Endothelial cell of umbilical vein (primary cell): ENCODE results near the gene AGFG1. TPM values are rescaled to one million over a fixed set of nuclear protein-coding genes. Genes with fewer than 3 reads are reported as not detected.
A peak's percentile ranks its signal among the peaks of the same experiment; 100 is the strongest.

ENCODE experiments used
- BruUV-seq: library from RNA; stranded (reverse); fragments of 400-500 nt; replicated peaks from 2 replicates; lab custom pipeline; 2021; lab: Mats Ljungman, UMichigan
- CTCF ChIA-PET: fragments of 300-600, 350-600 bp; sonication (Branson Sonifier 250); formaldehyde crosslinking; loops from one replicate; lab custom pipeline; 2021; ENCODE audit warnings: antibody characterized with exemption, inconsistent platforms; lab: Charles Lee
- POLR2A ChIA-PET: fragments of 300-600, 350-600 bp; sonication (Branson Sonifier 250); formaldehyde crosslinking; loops from one replicate; lab custom pipeline; 2021; ENCODE audit warnings: antibody characterized with exemption, inconsistent platforms; lab: Charles Lee
- DNase-seq: peaks from one replicate; pipeline ENCODE4 v3.0.0-alpha.2; 2011; ENCODE audit warnings: low read depth, low spot score
- FAIRE-seq: peaks from 2 replicates; lab custom pipeline; 2011; peaks lifted over from hg19 to GRCh38; lab: Jason Lieb, UNC
- H2AFZ ChIP-seq: 2 replicates; pipeline ENCODE4 v1.6.0; 2012; ENCODE audit warnings: low read depth, low read length, control low read depth, inconsistent platforms
- H3K27ac ChIP-seq: 2 replicates; pipeline ENCODE4 v1.5.1; 2011; ENCODE audit warnings: low read depth, mild to moderate bottlenecking, control low read depth, low read length, moderate library complexity; ENCODE audit not compliant: insufficient read depth
- H3K27me3 ChIP-seq, 2 experiments: 2 replicates each; pipeline versions ENCODE4 v1.6.0 to v1.6.1; 2011; ENCODE audit warnings: low read length in 2 of 2, mixed read lengths in 1 of 2; ENCODE audit not compliant: control insufficient read depth in 2 of 2, insufficient read depth in 2 of 2
- H3K36me3 ChIP-seq, 2 experiments: 2 replicates in 1 of 2; 3 replicates in 1 of 2; pipeline ENCODE4 v1.5.1; 2011; ENCODE audit warnings: low read length in 2 of 2, mild to moderate bottlenecking in 1 of 2, moderate library complexity in 1 of 2; ENCODE audit not compliant: control insufficient read depth in 2 of 2, insufficient read depth in 2 of 2; ENCODE audit errors: extremely low read depth in 1 of 2
- H3K4me1 ChIP-seq: 3 replicates; pipeline ENCODE4 v1.5.1; 2011; ENCODE audit warnings: mild to moderate bottlenecking, low read length; ENCODE audit not compliant: control insufficient read depth, insufficient read depth; ENCODE audit errors: extremely low read depth
- H3K4me2 ChIP-seq: 2 replicates; pipeline ENCODE4 v1.6.1; 2011; ENCODE audit warnings: low read length, control low read depth, mixed read lengths; ENCODE audit not compliant: insufficient read depth
- H3K4me3 ChIP-seq, 3 experiments: fragments of 200-600 bp in 1 of 3; sonication (generic), shearing (Covaris generic) in 1 of 3; replicated peaks in 1 of 3; 2 replicates each; pipeline ENCODE4 v1.5.1; 2011 to 2016; ENCODE audit warnings: control low read depth in 3 of 3, low read length in 3 of 3, mild to moderate bottlenecking in 2 of 3, inconsistent platforms in 1 of 3, low read depth in 1 of 3, moderate library complexity in 1 of 3; ENCODE audit not compliant: insufficient read depth in 1 of 3
- H3K79me2 ChIP-seq: 2 replicates; pipeline ENCODE4 v1.6.0; 2012; ENCODE audit warnings: low read length, inconsistent platforms; ENCODE audit not compliant: control insufficient read depth, insufficient read depth
- H3K9ac ChIP-seq: replicated peaks from 2 replicates; pipeline ENCODE3; 2011; ENCODE audit warnings: low read length, control low read depth; ENCODE audit not compliant: insufficient read depth; ENCODE audit errors: extremely low read depth
- H3K9me1 ChIP-seq: replicated peaks from 3 replicates; pipeline ENCODE4 v1.6.0; 2011; ENCODE audit warnings: mild to moderate bottlenecking, low read length; ENCODE audit not compliant: control insufficient read depth, insufficient read depth; ENCODE audit errors: extremely low read depth
- H3K9me3 ChIP-seq: replicated peaks from 2 replicates; pipeline ENCODE4 v1.5.1; 2012; ENCODE audit warnings: low read length, inconsistent platforms; ENCODE audit not compliant: control insufficient read depth, insufficient read depth
- H4K20me1 ChIP-seq: replicated peaks from 2 replicates; pipeline ENCODE3; 2011; ENCODE audit warnings: mild to moderate bottlenecking, low read length; ENCODE audit not compliant: control insufficient read depth, insufficient read depth; ENCODE audit errors: extremely low read depth
- CTCF ChIP-seq, 2 donors: IDR thresholded peaks; 1 replicate in 1 of 2; 2 replicates in 1 of 2; pipeline ENCODE4 v1.5.1; 2011; ENCODE audit warnings: low read length in 2 of 2, mild to moderate bottlenecking in 2 of 2, moderate library complexity in 2 of 2, control low read depth in 1 of 2, inconsistent platforms in 1 of 2, low read depth in 1 of 2; ENCODE audit not compliant: insufficient read depth in 1 of 2; ENCODE audit errors: extremely low read depth in 1 of 2
- EZH2 ChIP-seq: IDR thresholded peaks from 2 replicates; pipeline ENCODE4 v1.6.1; 2012; ENCODE audit warnings: borderline replicate concordance, low read depth, mild to moderate bottlenecking, moderate library complexity, low read length, inconsistent platforms; ENCODE audit not compliant: severe bottlenecking
- FOS ChIP-seq: IDR thresholded peaks from 2 replicates; pipeline ENCODE4 v1.6.1; 2011; ENCODE audit warnings: mild to moderate bottlenecking, low read length, moderate library complexity, borderline replicate concordance; ENCODE audit not compliant: insufficient read depth
- GATA2 ChIP-seq: IDR thresholded peaks from 2 replicates; pipeline ENCODE4 v1.7.0; 2011; ENCODE audit warnings: low read depth, mild to moderate bottlenecking, moderate library complexity, mixed read lengths, low read length; ENCODE audit not compliant: insufficient read length, insufficient read depth
- JUN ChIP-seq: IDR thresholded peaks from 2 replicates; pipeline ENCODE4 v1.6.1; 2011; ENCODE audit warnings: borderline replicate concordance, low read depth; ENCODE audit not compliant: insufficient read length, insufficient read depth
- POLR2A ChIP-seq: IDR thresholded peaks from 2 replicates; pipeline ENCODE4 v1.6.1; 2012; ENCODE audit warnings: low read depth, mild to moderate bottlenecking, control low read depth, low read length
- POLR2AphosphoS5 ChIP-seq: IDR thresholded peaks from 2 replicates; pipeline ENCODE4 v1.6.1; 2012; ENCODE audit warnings: low read depth, mild to moderate bottlenecking, control low read depth, low read length, moderate library complexity; ENCODE audit not compliant: insufficient read depth
- dilution Hi-C: fragments of 300-500 bp; cut with MboI; formaldehyde crosslinking; loops from one replicate; pipeline ENCODE4 v1.15.0; 2019; ENCODE audit warnings: low sequenced_read_pairs; ENCODE audit not compliant: extremely low pct_ligation_motif_present
- intact Hi-C: fragments of 100-400 bp; cut with micrococcal nuclease; formaldehyde crosslinking; loops from one replicate; pipeline ENCODE4 v1.10.0; 2022
- polyA plus RNA-seq, 4 experiments: library from polyadenylated mRNA; depleted of rRNA in 3 of 4; stranded (reverse) in 3 of 4; unstranded in 1 of 4; fragments of >200 nt; gene quantifications; 2 replicates each; pipeline versions ENCODE4 v1.2.1 to v1.2.3, GENCODE V29; 2011 to 2012; ENCODE audit warnings: missing spikeins in 1 of 4
- total RNA-seq: library from RNA; stranded (reverse); gene quantifications from 2 replicates; pipeline ENCODE4 v1.2.3, GENCODE V29; 2021
- TF ChIP-seq, protein P1 (sequence below): IDR thresholded peaks from 2 replicates; pipeline ENCODE4 v1.6.1; 2011; ENCODE audit not compliant: insufficient read depth, insufficient read length

Gene AGFG1
- total and polyA plus RNA-seq, 2 donors (not counting 3 experiments of a cell fraction or from before 2014, with no cell fraction given), result 87.9 to 106 TPM

GRCh38 chr2:227473122-227473461, 1.1 kb downstream of the AGFG1 start:
- no peaks in the 10 kb centered on the region for H3K27me3 ChIP-seq
- intact Hi-C loops, result loop anchor here (2.0 to 5.0 kb wide), 6 partner anchors 38 to 409 kb away; no protein-coding TSS in a partner anchor
- peaks cover 16% of the 10 kb centered on the region for H4K20me1 ChIP-seq
- no peaks in the 10 kb centered on the region for H3K9me3 ChIP-seq
- H3K36me3 ChIP-seq, result no peaks in the 10 kb centered on the region
- no peak overlapping the region for H3K27ac ChIP-seq
- BruUV-seq, result no TSS peak
- POLR2A ChIA-PET, result no interaction called here
- FAIRE-seq (no peak), DNase-seq (no peak)
- CTCF ChIA-PET, result interaction anchor here (0.9 to 4.4 kb wide), 4 partner anchors 9 to 293 kb away, joined by 3 to 35 read pairs (median 4); no protein-coding TSS in a partner anchor
- peak overlapping the region; percentile 99 for H3K4me2 ChIP-seq
- peaks cover 15% of the 10 kb centered on the region for H3K4me1 ChIP-seq
- no peak overlapping the region for H2AFZ ChIP-seq
- H3K9me1 ChIP-seq, result no peaks in the 10 kb centered on the region
- dilution Hi-C loops, result no loop called here
- TF ChIP-seq, protein P1, sequence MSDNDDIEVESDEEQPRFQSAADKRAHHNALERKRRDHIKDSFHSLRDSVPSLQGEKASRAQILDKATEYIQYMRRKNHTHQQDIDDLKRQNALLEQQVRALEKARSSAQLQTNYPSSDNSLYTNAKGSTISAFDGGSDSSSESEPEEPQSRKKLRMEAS, result no peak
- TF ChIP-seq POLR2AphosphoS5 (no peak), POLR2A (no peak), JUN (no peak), FOS (no peak)
- peak overlapping the region; percentile 62 for H3K9ac ChIP-seq
- peaks cover 61% of the 10 kb centered on the region for H3K79me2 ChIP-seq
- H3K4me3 ChIP-seq, result peak overlapping the region; percentile 76 to 100 (median 85)

DNA sequence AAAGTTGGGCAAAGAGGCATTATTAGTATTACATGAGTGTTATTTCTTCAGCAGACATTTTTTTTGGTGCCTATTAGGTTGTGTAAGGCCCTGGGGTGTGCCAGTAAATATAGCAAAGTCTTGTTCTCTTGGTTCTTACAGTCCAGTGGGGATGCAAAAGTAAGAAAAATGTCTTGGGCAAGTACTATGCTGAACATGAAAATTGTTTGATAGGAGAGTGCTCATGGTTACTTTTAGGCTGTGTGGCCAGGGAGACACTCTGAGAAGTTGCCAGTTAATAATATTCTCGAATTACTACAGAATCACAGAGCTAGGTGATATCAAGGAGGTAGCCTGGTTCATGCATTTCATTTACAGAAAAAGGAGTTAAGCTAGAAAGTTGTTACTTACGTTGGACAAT, 1.9 kb downstream of the AGFG1 start:
- intact Hi-C loops (loop anchor here (2.0 to 5.0 kb wide), 6 partner anchors 37 to 408 kb away; no protein-coding TSS in a partner anchor), dilution Hi-C loops (no loop called here)
- POLR2A ChIA-PET, result no interaction called here
- no peak overlapping the region for H2AFZ ChIP-seq
- BruUV-seq, result TSS peak; percentile 32
- no peak overlapping the region for H3K9ac ChIP-seq
- DNase-seq (no peak), FAIRE-seq (no peak)
- peak overlapping the region; percentile 99 for H3K4me2 ChIP-seq
- H3K27ac ChIP-seq, result no peak overlapping the region
- H3K36me3 ChIP-seq, result peaks cover 0 to 3% of the 10 kb centered on the region in 2 experiments
- TF ChIP-seq, protein P1, result no peak
- no peak for TF ChIP-seq FOS
- no peak for TF ChIP-seq POLR2A
- no peak for TF ChIP-seq POLR2AphosphoS5
- TF ChIP-seq JUN, result no peak
- TF ChIP-seq GATA2, result no peak
- no peak for TF ChIP-seq CTCF (IDR thresholded peaks at IDR 0.05; ENCODE audit: extremely low read depth in 1 of 2, insufficient read depth in 1 of 2, low read depth in 1 of 2, low read length in 2 of 2)
- TF ChIP-seq EZH2, result no peak
- peak overlapping the region in 1 of 3 experiments; percentile 85 for H3K4me3 ChIP-seq
- H4K20me1 ChIP-seq, result peaks cover 20% of the 10 kb centered on the region
- H3K9me1 ChIP-seq, result no peaks in the 10 kb centered on the region
- H3K79me2 ChIP-seq, result peaks cover 68% of the 10 kb centered on the region
- no peaks in the 10 kb centered on the region for H3K27me3 ChIP-seq
- H3K4me1 ChIP-seq, result peaks cover 15% of the 10 kb centered on the region
- H3K9me3 ChIP-seq, result no peaks in the 10 kb centered on the region
- CTCF ChIA-PET, result interaction anchor here (0.9 to 4.4 kb wide), 5 partner anchors 9 to 292 kb away, joined by 3 to 35 read pairs (median 3); no protein-coding TSS in a partner anchor
